ENCODE results near the gene COMT. TPM values are rescaled to one million over a fixed set of nuclear protein-coding genes. Genes with fewer than 3 reads are reported as not detected.

COMT gene
- total RNA-seq, 4 donors from 2014 or later = 88.9 to 175 (median 108) TPM

DNA sequence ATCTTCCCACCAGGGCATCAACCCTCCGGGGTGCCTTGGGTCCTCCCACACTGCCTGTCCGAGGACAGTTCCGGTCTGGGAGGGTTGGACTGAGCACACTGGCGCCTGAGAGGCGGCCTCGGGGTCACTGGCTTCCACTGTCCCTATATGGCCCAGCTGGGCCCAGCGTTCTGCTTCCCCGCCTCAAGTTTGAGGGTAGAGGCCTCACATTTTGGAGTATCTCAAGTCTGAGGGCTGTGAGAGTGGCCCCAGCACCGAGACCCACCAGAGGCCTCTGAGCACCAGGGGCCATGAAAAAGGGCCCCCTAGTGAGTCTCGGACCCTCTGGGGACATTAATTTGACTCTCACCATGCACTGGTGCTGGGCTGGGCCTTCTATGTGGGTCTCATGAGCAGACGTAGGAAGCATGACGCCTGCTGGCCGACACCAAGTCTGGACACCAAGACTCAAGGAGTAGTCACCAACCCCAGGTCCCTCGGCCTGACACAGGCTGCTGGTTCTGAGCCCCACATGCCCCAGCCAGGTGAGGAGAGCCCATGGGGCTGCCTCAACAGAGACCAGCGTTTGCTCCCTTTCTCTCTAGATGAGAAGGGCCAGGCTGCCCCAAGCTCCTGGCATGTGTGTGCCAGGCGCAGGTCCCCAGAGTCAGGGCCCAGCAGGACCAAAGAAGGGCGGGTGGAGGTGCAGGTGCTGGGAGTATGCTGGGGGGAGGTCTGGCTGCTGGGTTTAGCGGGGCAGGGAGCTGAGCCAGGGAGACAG, 47.6 kb downstream of the COMT start:
- no peak overlapping the region for H3K27ac ChIP-seq
- no peak for DNase-seq
- H3K27me3 ChIP-seq = no peaks in the 10 kb centered on the region
- TF ChIP-seq, protein P1, sequence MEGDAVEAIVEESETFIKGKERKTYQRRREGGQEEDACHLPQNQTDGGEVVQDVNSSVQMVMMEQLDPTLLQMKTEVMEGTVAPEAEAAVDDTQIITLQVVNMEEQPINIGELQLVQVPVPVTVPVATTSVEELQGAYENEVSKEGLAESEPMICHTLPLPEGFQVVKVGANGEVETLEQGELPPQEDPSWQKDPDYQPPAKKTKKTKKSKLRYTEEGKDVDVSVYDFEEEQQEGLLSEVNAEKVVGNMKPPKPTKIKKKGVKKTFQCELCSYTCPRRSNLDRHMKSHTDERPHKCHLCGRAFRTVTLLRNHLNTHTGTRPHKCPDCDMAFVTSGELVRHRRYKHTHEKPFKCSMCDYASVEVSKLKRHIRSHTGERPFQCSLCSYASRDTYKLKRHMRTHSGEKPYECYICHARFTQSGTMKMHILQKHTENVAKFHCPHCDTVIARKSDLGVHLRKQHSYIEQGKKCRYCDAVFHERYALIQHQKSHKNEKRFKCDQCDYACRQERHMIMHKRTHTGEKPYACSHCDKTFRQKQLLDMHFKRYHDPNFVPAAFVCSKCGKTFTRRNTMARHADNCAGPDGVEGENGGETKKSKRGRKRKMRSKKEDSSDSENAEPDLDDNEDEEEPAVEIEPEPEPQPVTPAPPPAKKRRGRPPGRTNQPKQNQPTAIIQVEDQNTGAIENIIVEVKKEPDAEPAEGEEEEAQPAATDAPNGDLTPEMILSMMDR (IDR thresholded peaks at IDR 0.05) = no peak
- TF ChIP-seq POLR2A (IDR thresholded peaks at IDR 0.05) = no peak
- intact Hi-C loops (cut with DNase I; ENCODE audit: low total_unique reads) = no loop called here
- H3K36me3 ChIP-seq = no peaks in the 10 kb centered on the region
- H3K4me3 ChIP-seq = no peak overlapping the region
- no peaks in the 10 kb centered on the region for H3K9me3 ChIP-seq
- H3K4me1 ChIP-seq = peaks cover 0 to 17% of the 10 kb centered on the region in 2 donors

DNA sequence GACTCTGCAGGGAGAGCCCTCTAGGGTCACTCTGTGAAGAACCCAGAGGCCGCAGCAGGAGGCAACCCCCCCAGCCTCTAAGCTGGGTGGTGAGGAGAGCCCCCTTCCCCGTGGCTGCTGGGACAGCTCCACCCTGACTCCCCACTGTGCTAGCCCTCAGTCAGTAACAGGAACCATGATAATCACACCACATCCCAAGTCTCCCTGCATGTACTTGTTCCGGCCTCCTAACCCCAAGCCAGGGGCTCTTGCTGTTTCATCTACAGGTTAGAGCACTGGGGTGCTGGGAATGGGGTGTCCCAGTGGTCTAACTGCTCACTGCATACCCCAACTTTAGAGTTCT, 48.1 kb downstream of the COMT start:
- H3K4me1 ChIP-seq = peaks cover 0 to 17% of the 10 kb centered on the region in 2 donors
- intact Hi-C loops (cut with DNase I; ENCODE audit: low total_unique reads) = no loop called here

DNA sequence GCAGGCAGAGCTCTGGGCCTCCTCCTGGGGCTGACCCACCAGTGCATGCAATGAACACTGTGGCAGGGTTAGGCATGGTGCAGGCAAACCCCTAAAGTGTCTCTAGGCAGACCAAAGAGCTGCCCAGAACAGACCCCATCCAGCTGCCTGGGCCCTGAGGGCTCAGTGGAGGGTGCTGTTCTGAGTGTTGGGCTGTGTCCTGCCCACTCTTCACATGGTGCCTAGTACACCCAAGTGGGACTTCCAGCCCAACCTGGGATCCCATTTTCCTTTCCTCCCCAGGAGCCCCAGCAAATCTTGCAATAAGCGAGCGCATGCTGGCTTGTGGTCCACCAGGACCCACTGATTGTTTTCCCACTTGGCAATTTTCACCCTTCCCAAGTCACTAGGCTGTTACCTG, 48.6 kb downstream of the COMT start:
- Histone ChIP-seq H3K4me3 (no peak overlapping the region), H3K36me3 (no peaks in the 10 kb centered on the region), H3K27me3 (no peaks in the 10 kb centered on the region), H3K27ac (no peak overlapping the region), H3K4me1 (peaks cover 0 to 17% of the 10 kb centered on the region in 2 donors), H3K9me3 (no peaks in the 10 kb centered on the region)
- no peak for DNase-seq
- no peak for TF ChIP-seq POLR2A (IDR thresholded peaks at IDR 0.05)
- TF ChIP-seq, protein P1 (IDR thresholded peaks at IDR 0.05) = no peak
- intact Hi-C loops (cut with DNase I; ENCODE audit: low total_unique reads) = no loop called here

More for the DNA sequence above, 48.1 kb downstream of the COMT start:
- no peak for DNase-seq
- Histone ChIP-seq H3K36me3 (no peaks in the 10 kb centered on the region), H3K9me3 (no peaks in the 10 kb centered on the region), H3K27ac (no peak overlapping the region), H3K4me3 (no peak overlapping the region), H3K27me3 (no peaks in the 10 kb centered on the region)
- TF ChIP-seq, protein P1 (IDR thresholded peaks at IDR 0.05) = no peak
- no peak for TF ChIP-seq POLR2A (IDR thresholded peaks at IDR 0.05)

DNA sequence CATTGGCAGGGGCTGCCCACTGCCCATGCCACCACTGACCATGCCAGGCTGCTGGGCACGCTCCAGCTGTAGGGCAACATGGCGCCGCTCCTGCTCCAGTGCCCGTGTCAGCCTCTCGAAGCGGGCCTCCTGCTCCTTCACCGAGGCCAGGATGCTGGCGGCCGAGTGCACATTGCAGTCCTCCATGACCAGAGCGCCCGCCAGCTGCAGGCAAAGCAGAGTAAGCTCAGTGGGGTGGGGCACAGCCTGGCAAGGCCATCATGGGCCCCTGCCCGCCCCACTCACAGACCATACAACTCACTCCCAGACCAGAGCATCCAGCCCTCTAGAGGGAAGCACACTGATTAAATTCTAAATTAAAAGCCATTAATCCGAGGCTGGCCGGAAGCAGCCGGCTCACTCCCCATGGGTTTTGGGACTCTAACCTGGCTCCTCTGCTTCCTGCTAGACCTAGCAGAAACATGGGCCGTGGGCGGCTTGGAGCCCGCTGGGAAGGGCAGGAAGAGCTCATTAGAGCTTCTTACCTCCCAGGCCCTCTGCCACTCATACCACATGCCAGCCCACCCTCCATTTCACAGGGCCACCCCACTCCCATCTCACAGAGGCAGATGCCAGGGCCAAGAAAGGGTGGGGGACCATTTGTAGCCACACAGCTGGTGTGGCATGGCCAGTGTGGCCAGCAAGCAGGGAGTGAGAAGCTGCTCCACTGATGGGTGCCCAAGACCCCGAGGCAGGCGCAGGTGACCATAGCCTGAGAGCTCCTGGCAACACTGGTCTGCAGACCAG, 49.2 kb downstream of the COMT start:
- Histone ChIP-seq H3K4me1 (peaks cover 0 to 19% of the 10 kb centered on the region in 2 donors), H3K36me3 (no peaks in the 10 kb centered on the region), H3K27ac (no peak overlapping the region), H3K27me3 (no peaks in the 10 kb centered on the region), H3K4me3 (no peak overlapping the region), H3K9me3 (no peaks in the 10 kb centered on the region)
- no peak for TF ChIP-seq POLR2A (IDR thresholded peaks at IDR 0.05)
- TF ChIP-seq, protein P1 (IDR thresholded peaks at IDR 0.05) = no peak
- intact Hi-C loops (cut with DNase I; ENCODE audit: low total_unique reads) = no loop called here
- DNase-seq = no peak

DNA sequence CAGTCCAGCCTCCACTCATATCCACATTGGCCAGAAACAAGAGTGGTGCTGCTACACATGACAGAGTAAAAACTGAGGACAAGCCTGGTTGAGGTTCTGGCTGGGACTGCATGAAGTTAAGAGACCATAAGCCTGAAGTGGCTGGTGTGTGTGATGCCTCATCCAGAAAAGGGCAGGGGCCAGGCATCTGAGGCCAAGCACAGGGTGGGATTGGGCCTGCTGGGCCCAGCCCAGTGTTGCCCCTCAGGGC, 49.7 kb downstream of the COMT start:
- no peaks in the 10 kb centered on the region for H3K27me3 ChIP-seq
- no peak overlapping the region for H3K27ac ChIP-seq
- TF ChIP-seq POLR2A (IDR thresholded peaks at IDR 0.05) = no peak
- TF ChIP-seq, protein P1 (IDR thresholded peaks at IDR 0.05) = no peak
- intact Hi-C loops (cut with DNase I; ENCODE audit: low total_unique reads) = no loop called here
- H3K9me3 ChIP-seq = no peaks in the 10 kb centered on the region
- DNase-seq = no peak
- no peaks in the 10 kb centered on the region for H3K36me3 ChIP-seq
- peaks cover 0 to 15% of the 10 kb centered on the region in 2 donors for H3K4me1 ChIP-seq
- H3K4me3 ChIP-seq = no peak overlapping the region
